Prostate gland (tissue), 2 donors: ENCODE measurements around the gene PTPA.

Source experiments
- POLR2A ChIP-seq: fragments of 450-650 bp; IDR thresholded peaks from one replicate; pipeline ENCODE4 v1.6.1; 2016; ENCODE audit warnings: antibody characterized with exemption, mild to moderate bottlenecking
- TF ChIP-seq, protein P1 (sequence below), 4 experiments: fragments of 200-600 bp in 2 of 4; fragments of 450-650 bp in 2 of 4; sonication (generic) in 2 of 4; IDR thresholded peaks; 1 replicate in 3 of 4; 2 replicates in 1 of 4; pipeline ENCODE4 v1.5.1; 2016 to 2019; ENCODE audit warnings: antibody characterized with exemption in 4 of 4, mild to moderate bottlenecking in 2 of 4, moderate library complexity in 2 of 4

- TF ChIP-seq, protein P1, sequence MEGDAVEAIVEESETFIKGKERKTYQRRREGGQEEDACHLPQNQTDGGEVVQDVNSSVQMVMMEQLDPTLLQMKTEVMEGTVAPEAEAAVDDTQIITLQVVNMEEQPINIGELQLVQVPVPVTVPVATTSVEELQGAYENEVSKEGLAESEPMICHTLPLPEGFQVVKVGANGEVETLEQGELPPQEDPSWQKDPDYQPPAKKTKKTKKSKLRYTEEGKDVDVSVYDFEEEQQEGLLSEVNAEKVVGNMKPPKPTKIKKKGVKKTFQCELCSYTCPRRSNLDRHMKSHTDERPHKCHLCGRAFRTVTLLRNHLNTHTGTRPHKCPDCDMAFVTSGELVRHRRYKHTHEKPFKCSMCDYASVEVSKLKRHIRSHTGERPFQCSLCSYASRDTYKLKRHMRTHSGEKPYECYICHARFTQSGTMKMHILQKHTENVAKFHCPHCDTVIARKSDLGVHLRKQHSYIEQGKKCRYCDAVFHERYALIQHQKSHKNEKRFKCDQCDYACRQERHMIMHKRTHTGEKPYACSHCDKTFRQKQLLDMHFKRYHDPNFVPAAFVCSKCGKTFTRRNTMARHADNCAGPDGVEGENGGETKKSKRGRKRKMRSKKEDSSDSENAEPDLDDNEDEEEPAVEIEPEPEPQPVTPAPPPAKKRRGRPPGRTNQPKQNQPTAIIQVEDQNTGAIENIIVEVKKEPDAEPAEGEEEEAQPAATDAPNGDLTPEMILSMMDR (IDR thresholded peaks at IDR 0.05), result no peak
- no peak for TF ChIP-seq POLR2A
These were observed 38.9 kb downstream of the PTPA start for GRCh38 chr9:129150122-129150521.
